ENCODE measurements around the gene COBL.

DNA sequence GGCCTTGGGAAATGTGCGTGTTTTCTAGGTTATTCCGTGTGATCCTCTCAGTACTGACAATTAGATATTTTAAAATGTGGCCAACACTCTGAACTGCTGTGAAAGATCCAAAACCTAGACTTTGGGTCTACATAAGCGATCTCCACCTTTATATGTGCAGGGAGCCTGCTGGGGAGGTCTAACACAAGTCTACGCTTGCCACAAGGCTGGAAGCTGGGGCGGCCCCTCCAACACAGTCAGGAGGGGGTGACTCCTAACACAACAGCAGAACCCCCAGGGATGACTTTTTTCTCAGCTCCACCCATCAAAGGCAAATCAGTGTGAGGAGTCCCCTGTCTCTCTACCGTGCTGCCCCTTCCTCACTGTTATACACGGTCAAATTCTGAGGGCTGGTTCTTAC is 202.6 kb downstream of the COBL start:
- TF ChIP-seq, protein P1, sequence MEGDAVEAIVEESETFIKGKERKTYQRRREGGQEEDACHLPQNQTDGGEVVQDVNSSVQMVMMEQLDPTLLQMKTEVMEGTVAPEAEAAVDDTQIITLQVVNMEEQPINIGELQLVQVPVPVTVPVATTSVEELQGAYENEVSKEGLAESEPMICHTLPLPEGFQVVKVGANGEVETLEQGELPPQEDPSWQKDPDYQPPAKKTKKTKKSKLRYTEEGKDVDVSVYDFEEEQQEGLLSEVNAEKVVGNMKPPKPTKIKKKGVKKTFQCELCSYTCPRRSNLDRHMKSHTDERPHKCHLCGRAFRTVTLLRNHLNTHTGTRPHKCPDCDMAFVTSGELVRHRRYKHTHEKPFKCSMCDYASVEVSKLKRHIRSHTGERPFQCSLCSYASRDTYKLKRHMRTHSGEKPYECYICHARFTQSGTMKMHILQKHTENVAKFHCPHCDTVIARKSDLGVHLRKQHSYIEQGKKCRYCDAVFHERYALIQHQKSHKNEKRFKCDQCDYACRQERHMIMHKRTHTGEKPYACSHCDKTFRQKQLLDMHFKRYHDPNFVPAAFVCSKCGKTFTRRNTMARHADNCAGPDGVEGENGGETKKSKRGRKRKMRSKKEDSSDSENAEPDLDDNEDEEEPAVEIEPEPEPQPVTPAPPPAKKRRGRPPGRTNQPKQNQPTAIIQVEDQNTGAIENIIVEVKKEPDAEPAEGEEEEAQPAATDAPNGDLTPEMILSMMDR (IDR thresholded peaks at IDR 0.05; ENCODE audit: extremely low read depth in 1 of 2, insufficient read depth in 1 of 2, low read depth in 1 of 2, low read length in 2 of 2), result no peak
- TF ChIP-seq, protein P2, sequence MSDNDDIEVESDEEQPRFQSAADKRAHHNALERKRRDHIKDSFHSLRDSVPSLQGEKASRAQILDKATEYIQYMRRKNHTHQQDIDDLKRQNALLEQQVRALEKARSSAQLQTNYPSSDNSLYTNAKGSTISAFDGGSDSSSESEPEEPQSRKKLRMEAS (IDR thresholded peaks at IDR 0.05; ENCODE audit: insufficient read depth, insufficient read length), result no peak
- TF ChIP-seq POLR2A (IDR thresholded peaks at IDR 0.05; ENCODE audit: low read depth, low read length), result no peak
